GM12872 (cell line): ENCODE measurements around the gene ACSL3.

Experiments used
- TF ChIP-seq, protein P1 (sequence below): IDR thresholded peaks from 3 replicates; pipeline ENCODE4 v1.5.1; 2011; ENCODE audit warnings: low read depth, mild to moderate bottlenecking, low read length, moderate library complexity; ENCODE audit not compliant: insufficient read depth

ACSL3 gene

GRCh38 chr2:222992137-222992536, 131.3 kb downstream of the ACSL3 start:
- TF ChIP-seq, protein P1, sequence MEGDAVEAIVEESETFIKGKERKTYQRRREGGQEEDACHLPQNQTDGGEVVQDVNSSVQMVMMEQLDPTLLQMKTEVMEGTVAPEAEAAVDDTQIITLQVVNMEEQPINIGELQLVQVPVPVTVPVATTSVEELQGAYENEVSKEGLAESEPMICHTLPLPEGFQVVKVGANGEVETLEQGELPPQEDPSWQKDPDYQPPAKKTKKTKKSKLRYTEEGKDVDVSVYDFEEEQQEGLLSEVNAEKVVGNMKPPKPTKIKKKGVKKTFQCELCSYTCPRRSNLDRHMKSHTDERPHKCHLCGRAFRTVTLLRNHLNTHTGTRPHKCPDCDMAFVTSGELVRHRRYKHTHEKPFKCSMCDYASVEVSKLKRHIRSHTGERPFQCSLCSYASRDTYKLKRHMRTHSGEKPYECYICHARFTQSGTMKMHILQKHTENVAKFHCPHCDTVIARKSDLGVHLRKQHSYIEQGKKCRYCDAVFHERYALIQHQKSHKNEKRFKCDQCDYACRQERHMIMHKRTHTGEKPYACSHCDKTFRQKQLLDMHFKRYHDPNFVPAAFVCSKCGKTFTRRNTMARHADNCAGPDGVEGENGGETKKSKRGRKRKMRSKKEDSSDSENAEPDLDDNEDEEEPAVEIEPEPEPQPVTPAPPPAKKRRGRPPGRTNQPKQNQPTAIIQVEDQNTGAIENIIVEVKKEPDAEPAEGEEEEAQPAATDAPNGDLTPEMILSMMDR: no peak
